Sigmoid colon (tissue), 4 donors: ENCODE data around the gene PARP8.

ENCODE experiments used
- EP300 ChIP-seq, 4 donors: sonication (generic); formaldehyde crosslinking; IDR thresholded peaks; one replicate each; pipeline ENCODE4 v1.6.1; 2017; ENCODE audit warnings: antibody characterized with exemption in 4 of 4
- POLR2A ChIP-seq, 2 donors: fragments of 450-650 bp; IDR thresholded peaks; one replicate each; pipeline ENCODE4 v1.6.1; 2016; ENCODE audit warnings: antibody characterized with exemption in 2 of 2, mild to moderate bottlenecking in 2 of 2, moderate library complexity in 2 of 2
- POLR2AphosphoS5 ChIP-seq, 4 donors: sonication (generic); formaldehyde crosslinking; IDR thresholded peaks; one replicate each; pipeline ENCODE4 v1.6.1; 2017; ENCODE audit warnings: antibody characterized with exemption in 4 of 4
- TF ChIP-seq, protein P1 (sequence below), 4 experiments: fragments of 450-650 bp in 3 of 4; fragments of 200-600 bp in 1 of 4; IDR thresholded peaks; one replicate each; pipeline ENCODE4 v1.5.1; 2016 to 2019; ENCODE audit warnings: antibody characterized with exemption in 4 of 4, mild to moderate bottlenecking in 3 of 4, moderate library complexity in 2 of 4

DNA sequence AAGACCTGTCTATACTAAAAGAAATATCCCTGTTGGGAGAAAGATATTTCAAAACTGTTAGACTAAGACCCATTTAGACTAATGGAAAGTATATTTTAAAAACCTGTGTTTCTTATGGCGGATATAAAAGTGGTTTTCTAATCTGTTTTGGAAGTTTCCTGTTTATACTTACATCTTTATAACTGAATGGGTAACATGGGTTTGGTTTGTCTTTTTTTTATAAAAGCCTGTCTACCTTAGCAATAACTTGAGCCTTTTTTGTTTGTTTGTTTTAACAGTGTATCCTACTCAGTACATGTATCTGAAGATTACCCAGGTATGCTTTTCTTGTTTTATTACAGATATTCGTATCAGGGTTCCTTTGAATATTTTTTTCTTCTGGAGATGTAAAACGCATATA lies 83.4 kb downstream of the PARP8 start:
- no peak for TF ChIP-seq POLR2A (IDR thresholded peaks at IDR 0.05)
- TF ChIP-seq, protein P1, sequence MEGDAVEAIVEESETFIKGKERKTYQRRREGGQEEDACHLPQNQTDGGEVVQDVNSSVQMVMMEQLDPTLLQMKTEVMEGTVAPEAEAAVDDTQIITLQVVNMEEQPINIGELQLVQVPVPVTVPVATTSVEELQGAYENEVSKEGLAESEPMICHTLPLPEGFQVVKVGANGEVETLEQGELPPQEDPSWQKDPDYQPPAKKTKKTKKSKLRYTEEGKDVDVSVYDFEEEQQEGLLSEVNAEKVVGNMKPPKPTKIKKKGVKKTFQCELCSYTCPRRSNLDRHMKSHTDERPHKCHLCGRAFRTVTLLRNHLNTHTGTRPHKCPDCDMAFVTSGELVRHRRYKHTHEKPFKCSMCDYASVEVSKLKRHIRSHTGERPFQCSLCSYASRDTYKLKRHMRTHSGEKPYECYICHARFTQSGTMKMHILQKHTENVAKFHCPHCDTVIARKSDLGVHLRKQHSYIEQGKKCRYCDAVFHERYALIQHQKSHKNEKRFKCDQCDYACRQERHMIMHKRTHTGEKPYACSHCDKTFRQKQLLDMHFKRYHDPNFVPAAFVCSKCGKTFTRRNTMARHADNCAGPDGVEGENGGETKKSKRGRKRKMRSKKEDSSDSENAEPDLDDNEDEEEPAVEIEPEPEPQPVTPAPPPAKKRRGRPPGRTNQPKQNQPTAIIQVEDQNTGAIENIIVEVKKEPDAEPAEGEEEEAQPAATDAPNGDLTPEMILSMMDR (IDR thresholded peaks at IDR 0.05) = no peak
- TF ChIP-seq EP300 (IDR thresholded peaks at IDR 0.05) = no peak
- no peak for TF ChIP-seq POLR2AphosphoS5 (IDR thresholded peaks at IDR 0.05)
